GM18868 (cell line): Measurements from ENCODE around the gene DNAH8.

Experiments used
- ATAC-seq: cut with Tn5 transposase; IDR thresholded peaks from one replicate; pipeline ENCODE4 v1.9.1; 2021; ENCODE audit warnings: mild to moderate bottlenecking, moderate library complexity; ENCODE audit not compliant: unreplicated experiment

The DNAH8 gene

GRCh38 chr6:39004801-39005200 is 289.7 kb downstream of the DNAH8 start:
- no peak for ATAC-seq

DNA sequence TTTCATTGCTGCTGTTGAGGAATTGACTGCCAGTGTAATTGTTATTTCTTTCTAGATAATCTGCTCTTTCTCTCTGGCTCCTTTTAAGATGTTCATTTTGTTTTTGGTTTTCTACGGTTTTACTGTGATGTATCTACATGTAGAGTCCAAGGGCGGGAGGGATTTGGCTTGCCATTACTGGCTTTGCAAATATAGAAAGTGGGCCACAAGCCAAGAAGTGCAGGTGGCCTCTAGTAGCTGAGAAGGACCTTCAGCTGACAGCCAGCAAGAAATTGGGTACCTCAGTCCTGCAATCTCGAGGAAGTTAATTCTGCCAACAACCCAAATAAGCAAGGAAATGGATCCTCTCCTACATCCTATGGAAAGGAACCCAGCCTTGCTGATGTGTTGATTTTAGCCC is 290.7 kb downstream of the DNAH8 start:
- ATAC-seq = no peak

- no peak for ATAC-seq
These were observed 292.5 kb downstream of the DNAH8 start for GRCh38 chr6:39007575-39007974.

GRCh38 chr6:39008737-39009136 is 293.6 kb downstream of the DNAH8 start:
- ATAC-seq = no peak

DNA sequence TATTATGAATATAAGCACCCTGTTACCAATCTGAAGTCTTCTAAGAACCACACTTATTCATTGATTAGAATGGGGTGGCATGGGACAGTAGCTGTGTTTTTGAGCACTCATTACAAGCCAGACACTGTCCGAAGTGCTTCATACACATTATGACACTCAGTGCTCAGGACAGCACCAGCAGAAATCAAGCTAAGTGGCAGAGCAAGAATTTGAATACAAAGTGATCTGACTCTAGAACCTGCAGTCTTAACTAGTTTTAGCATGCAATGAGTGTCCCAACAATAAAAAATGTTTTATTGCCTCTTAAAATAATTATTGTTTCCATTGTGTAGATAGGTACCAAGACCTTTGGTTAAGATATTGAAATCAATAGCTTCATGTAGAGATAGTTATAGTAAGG is 294.4 kb downstream of the DNAH8 start:
- no peak for ATAC-seq

GRCh38 chr6:39016839-39017546 is 301.9 kb downstream of the DNAH8 start:
- no peak for ATAC-seq

GRCh38 chr6:39017547-39017880 is 302.4 kb downstream of the DNAH8 start:
- no peak for ATAC-seq

DNA sequence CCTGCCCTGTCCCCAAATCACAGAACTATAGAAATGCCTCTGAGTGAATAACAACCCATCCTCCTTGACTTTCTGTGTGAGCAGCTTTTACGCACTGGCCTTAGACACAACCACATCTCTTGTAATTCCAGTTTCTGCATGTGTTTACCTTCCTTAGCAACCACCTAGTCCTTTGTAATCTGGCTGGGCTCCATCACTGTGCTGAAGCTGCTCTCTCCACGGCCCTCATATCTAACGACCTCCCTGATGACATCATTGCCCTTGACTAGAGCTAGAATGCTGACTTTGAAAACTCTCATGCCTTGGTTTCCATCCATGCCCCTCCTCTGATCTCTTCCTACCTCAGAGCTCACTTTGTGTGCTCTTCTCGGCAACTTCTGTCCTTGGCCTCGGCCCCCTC is 303.0 kb downstream of the DNAH8 start:
- no peak for ATAC-seq

GRCh38 chr6:39020136-39020535 is 305.0 kb downstream of the DNAH8 start:
- ATAC-seq = no peak

GRCh38 chr6:39021041-39021440 is 305.9 kb downstream of the DNAH8 start:
- no peak for ATAC-seq

DNA sequence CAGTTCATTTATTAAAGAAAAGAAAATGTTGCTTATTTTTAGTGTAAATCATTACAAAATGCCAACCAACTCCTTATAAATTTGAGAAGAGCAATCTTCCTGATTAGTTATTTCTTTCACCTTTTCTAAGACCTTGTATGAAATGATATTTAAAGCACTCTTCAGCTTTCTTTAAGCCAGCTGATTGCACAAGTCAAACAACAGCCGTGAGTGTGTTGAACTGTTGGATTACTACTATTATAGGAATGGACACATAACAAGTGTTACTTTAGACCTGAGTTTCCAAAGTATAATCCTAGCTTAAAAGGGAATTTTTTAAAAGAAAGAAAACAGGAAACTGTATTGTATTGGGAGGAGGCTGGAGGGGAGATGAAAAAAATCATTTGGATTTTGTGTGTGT is 306.7 kb downstream of the DNAH8 start:
- ATAC-seq = no peak

- ATAC-seq = no peak
These were observed 311.1 kb downstream of the DNAH8 start for GRCh38 chr6:39026175-39026574.

DNA sequence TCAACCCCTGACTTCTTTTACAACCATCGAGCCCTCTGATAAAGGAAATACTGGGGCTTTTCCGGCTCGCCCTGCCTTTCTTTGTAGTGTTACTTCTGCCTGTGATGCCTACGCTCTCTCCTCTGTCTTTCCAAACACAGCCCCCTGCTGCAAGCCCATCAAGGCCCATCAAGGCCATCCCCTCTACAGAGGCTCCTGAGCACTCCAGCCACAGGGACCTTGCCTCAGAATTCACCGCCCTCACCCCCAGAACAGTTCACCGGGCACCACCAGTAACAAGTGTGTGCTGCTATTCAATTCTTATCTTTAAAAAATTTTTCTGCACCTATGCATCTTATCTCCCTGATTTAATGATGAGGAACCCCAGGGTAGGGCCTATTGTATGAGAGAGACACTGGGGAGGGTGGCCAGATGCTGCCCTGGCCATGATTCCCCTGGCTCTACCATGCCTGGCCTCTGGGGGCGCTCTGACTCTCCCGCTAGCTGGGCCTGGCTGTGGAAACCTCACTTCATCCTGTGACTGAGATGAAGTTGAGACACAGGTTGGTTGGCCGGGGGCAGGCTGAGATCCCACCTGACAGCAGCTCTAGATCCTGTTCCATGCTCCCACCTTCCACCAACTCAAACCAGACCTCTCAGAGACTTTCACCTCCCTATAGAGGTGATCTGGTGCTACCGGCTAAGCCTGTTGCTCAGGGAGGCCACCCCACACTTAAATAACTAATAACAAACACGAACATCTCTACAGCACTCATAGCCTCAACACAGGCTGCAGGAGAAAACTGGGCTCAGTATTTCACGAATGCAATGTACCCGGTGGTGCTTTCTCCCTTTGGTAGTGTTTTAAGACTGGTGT is 314.3 kb downstream of the DNAH8 start:
- peak; percentile 83 for ATAC-seq

- no peak for ATAC-seq
These were observed 320.6 kb downstream of the DNAH8 start for GRCh38 chr6:39035681-39036080.

GRCh38 chr6:39037082-39037508 is 322.0 kb downstream of the DNAH8 start:
- ATAC-seq = no peak

DNA sequence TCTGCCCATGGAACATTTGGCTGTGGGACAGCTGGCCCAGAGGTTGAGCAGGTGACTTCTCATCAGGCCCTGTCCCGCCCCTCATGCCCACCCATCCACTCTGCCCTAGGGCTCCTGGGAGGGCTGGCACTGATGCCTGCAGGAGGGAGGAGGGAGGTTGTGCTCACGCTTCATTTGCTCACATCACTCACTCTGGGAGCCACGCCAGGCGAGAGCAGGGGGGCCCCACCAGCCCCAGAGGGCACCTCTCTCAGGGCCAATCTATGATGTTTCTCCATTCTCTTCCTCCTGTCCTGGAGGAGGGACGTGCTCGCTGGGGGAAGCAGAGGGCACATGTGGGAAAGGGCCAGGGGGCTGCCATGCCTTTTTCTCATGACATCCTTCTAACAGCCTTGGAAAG is 322.6 kb downstream of the DNAH8 start:
- ATAC-seq = no peak

DNA sequence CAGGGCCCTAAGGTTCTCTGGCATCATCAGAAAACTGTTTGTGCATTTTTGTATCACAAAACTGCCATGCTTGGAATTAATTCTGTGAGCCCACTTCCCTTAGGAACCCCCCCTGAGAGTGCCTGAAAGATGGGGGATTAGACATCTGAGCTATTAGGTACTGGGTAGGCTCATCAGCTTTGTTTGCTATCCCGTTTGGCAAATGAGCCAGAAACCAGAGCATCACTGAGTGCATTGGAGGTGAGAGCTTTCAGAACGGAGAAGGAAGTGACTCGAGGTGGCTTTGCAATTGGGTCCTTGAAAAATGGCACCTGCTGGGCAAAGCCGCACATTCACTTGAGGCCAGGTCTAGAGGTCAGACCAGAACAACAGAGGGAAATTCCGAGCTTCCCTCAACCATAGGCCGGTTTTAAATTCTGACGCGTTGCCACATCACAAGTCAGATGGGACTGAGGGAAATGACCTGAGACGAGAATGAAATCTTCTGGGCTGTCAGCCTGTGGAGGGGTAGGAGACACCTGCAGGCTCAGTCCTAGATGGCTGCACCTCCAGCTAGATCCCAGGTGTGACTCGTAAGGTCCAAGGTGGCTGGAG is 325.1 kb downstream of the DNAH8 start:
- no peak for ATAC-seq

GRCh38 chr6:39041072-39041471 is 326.0 kb downstream of the DNAH8 start:
- no peak for ATAC-seq

GRCh38 chr6:39043776-39044175 is 328.7 kb downstream of the DNAH8 start:
- ATAC-seq = no peak

GRCh38 chr6:39044181-39044580 is 329.1 kb downstream of the DNAH8 start:
- no peak for ATAC-seq

- no peak for ATAC-seq
These were observed 332.6 kb downstream of the DNAH8 start for GRCh38 chr6:39047434-39048327.
